ENCODE results near the gene TSHZ2.

GRCh38 chr20:53376021-53376420, 403.9 kb downstream of the TSHZ2 start:
- TF ChIP-seq POLR2A (IDR thresholded peaks at IDR 0.05; ENCODE audit: low read depth, low read length) (no peak), CTCF (conservative IDR thresholded peaks at IDR 0.05; ENCODE audit: low read depth, low read length) (no peak), RCOR1 (IDR thresholded peaks at IDR 0.05; ENCODE audit: insufficient replicate concordance, low read length) (no peak), CEBPB (IDR thresholded peaks at IDR 0.05; ENCODE audit: low read depth, low read length) (no peak), RAD21 (IDR thresholded peaks at IDR 0.05; ENCODE audit: low read length) (no peak), RFX5 (IDR thresholded peaks at IDR 0.05; ENCODE audit: low read depth, low read length) (no peak), MXI1 (IDR thresholded peaks at IDR 0.05; ENCODE audit: borderline replicate concordance, low read depth, low read length) (no peak), CHD1 (IDR thresholded peaks at IDR 0.05; ENCODE audit: low read depth, low read length) (no peak), MAZ (IDR thresholded peaks at IDR 0.05; ENCODE audit: borderline replicate concordance, low read depth, low read length) (no peak), BHLHE40 (IDR thresholded peaks at IDR 0.05; ENCODE audit: low read depth, low read length) (no peak), USF2 (IDR thresholded peaks at IDR 0.05; ENCODE audit: low read depth, low read length) (no peak)

Measured in IMR-90 (cell line).